Activated T-helper 9 cell treated with anti-CD3 and anti-CD28 coated beads, Interleukin-2, amount 50 U/mL, for 16 hours (primary cell): ENCODE results near the gene FAM151A.

Experiments used
- DNase-seq: peaks from one replicate; pipeline ENCODE4 v3.0.0-alpha.2; 2020; ENCODE audit warnings: low read depth

Gene FAM151A

GRCh38 chr1:54623216-54624007 lies at the start of gene FAM151A:
TSS of gene FAM151A (minus strand) at chr1:54623525. CDS start at chr1:54623395, 130 bp downstream.
- no peak for DNase-seq

- peak; percentile 34 for DNase-seq
Observed at GRCh38 chr1:54671985-54672608, 48.8 kb upstream of the FAM151A start.

GRCh38 chr1:54668567-54668966 lies 45.2 kb upstream of the FAM151A start:
- no peak for DNase-seq

GRCh38 chr1:54667797-54668196 lies 44.5 kb upstream of the FAM151A start:
- DNase-seq = no peak

- no peak for DNase-seq
Observed at GRCh38 chr1:54666333-54666732, 43.0 kb upstream of the FAM151A start.

- no peak for DNase-seq
Observed at GRCh38 chr1:54665852-54666251, 42.5 kb upstream of the FAM151A start.

- DNase-seq = no peak
Observed at GRCh38 chr1:54664364-54664763, 41.0 kb upstream of the FAM151A start.

GRCh38 chr1:54663725-54664124 lies 40.4 kb upstream of the FAM151A start:
- no peak for DNase-seq

GRCh38 chr1:54658164-54658913 lies 35.0 kb upstream of the FAM151A start:
- DNase-seq = no peak

GRCh38 chr1:54653036-54653435 lies 29.7 kb upstream of the FAM151A start:
- no peak for DNase-seq

- DNase-seq = no peak
Observed at GRCh38 chr1:54652168-54652567, 28.8 kb upstream of the FAM151A start.

GRCh38 chr1:54651608-54652007 lies 28.3 kb upstream of the FAM151A start:
- DNase-seq = no peak

- DNase-seq = no peak
Observed at GRCh38 chr1:54650417-54650816, 27.1 kb upstream of the FAM151A start.

GRCh38 chr1:54649921-54650320 lies 26.6 kb upstream of the FAM151A start:
- DNase-seq = no peak

GRCh38 chr1:54649130-54649898 lies 26.0 kb upstream of the FAM151A start:
- no peak for DNase-seq

- no peak for DNase-seq
Observed at GRCh38 chr1:54645806-54646676, 22.7 kb upstream of the FAM151A start.

GRCh38 chr1:54643736-54644135 lies 20.4 kb upstream of the FAM151A start:
- no peak for DNase-seq

- no peak for DNase-seq
Observed at GRCh38 chr1:54640863-54641836, 17.8 kb upstream of the FAM151A start, which contains the start of gene MROH7. TSS of gene MROH7 (plus strand) at chr1:54641786. CDS start at chr1:54652927, 11,141 bp downstream.

GRCh38 chr1:54640361-54640760 lies 17.0 kb upstream of the FAM151A start:
- no peak for DNase-seq
